Esophagus muscularis mucosa (tissue), 4 donors: ENCODE measurements around the gene CYP19A1. TPM values are rescaled to one million over a fixed set of nuclear protein-coding genes. Genes with fewer than 3 reads are reported as not detected.

Source experiments
- DNase-seq: peaks from one replicate; pipeline ENCODE4 v3.0.0-alpha.2; 2017; ENCODE audit errors: extremely low spot score
- H3K27ac ChIP-seq, 4 donors: fragments of 200-600 bp; sonication (generic); replicated peaks in 1 of 4; 1 replicate in 3 of 4; 2 replicates in 1 of 4; pipeline ENCODE4 v1.5.1; 2016 to 2019; ENCODE audit warnings: mild to moderate bottlenecking in 1 of 4
- H3K27me3 ChIP-seq, 4 donors: fragments of 200-600 bp; sonication (generic); one replicate each; pipeline versions ENCODE4 v1.5.1 to v1.6.0; 2016 to 2019
- H3K36me3 ChIP-seq, 4 donors: fragments of 200-600 bp; sonication (generic); one replicate each; pipeline ENCODE4 v1.5.1; 2016 to 2019
- H3K4me1 ChIP-seq, 4 donors: fragments of 200-600 bp; sonication (generic); one replicate each; pipeline ENCODE4 v1.5.1; 2016 to 2019
- H3K4me3 ChIP-seq, 4 donors: fragments of 200-600 bp; sonication (generic); 1 replicate in 2 of 4; 2 replicates in 2 of 4; pipeline ENCODE4 v1.5.1; 2016 to 2019; ENCODE audit warnings: mild to moderate bottlenecking in 4 of 4, moderate library complexity in 1 of 4
- H3K9me3 ChIP-seq, 4 donors: fragments of 200-600 bp; sonication (generic); 1 replicate in 3 of 4; 2 replicates in 1 of 4; pipeline ENCODE4 v1.5.1; 2016 to 2019
- EP300 ChIP-seq: sonication (generic); formaldehyde crosslinking; IDR thresholded peaks from one replicate; pipeline ENCODE4 v1.6.1; 2017; ENCODE audit warnings: antibody characterized with exemption
- POLR2A ChIP-seq: fragments of 450-650 bp; IDR thresholded peaks from one replicate; pipeline ENCODE4 v1.6.1; 2017; ENCODE audit warnings: antibody characterized with exemption, moderate library complexity, mild to moderate bottlenecking, low read depth
- POLR2AphosphoS5 ChIP-seq, 2 donors: sonication (generic); formaldehyde crosslinking; IDR thresholded peaks; one replicate each; pipeline ENCODE4 v1.6.1; 2017; ENCODE audit warnings: antibody characterized with exemption in 2 of 2
- whole genome bisulfite sequencing: methylation state at CpG from one replicate; pipeline ENCODE4 v1.1.5; 2018; 5-methylcytosine and 5-hydroxymethylcytosine counted together
- intact Hi-C: fragments of 100-400 bp; cut with DNase I; formaldehyde crosslinking; loops from one replicate; pipeline ENCODE4 v1.15.1; 2023
- total RNA-seq, 4 donors: library from RNA; depleted of rRNA; stranded (reverse); fragments of >200 nt; gene quantifications; one replicate each; pipeline versions ENCODE4 v1.1.0 to v1.2.1, GENCODE V29; 2016
- TF ChIP-seq, protein P1 (sequence below), 3 experiments: fragments of 200-600 bp in 2 of 3; fragments of 450-650 bp in 1 of 3; sonication (generic) in 2 of 3; IDR thresholded peaks; one replicate each; pipeline ENCODE4 v1.5.1; 2017 to 2019; ENCODE audit warnings: antibody characterized with exemption in 3 of 3, mild to moderate bottlenecking in 2 of 3, moderate library complexity in 1 of 3

The CYP19A1 gene
- total RNA-seq, 4 donors from 2014 or later = 1.5 to 3.5 (median 2.1) TPM; not detected in 1

DNA sequence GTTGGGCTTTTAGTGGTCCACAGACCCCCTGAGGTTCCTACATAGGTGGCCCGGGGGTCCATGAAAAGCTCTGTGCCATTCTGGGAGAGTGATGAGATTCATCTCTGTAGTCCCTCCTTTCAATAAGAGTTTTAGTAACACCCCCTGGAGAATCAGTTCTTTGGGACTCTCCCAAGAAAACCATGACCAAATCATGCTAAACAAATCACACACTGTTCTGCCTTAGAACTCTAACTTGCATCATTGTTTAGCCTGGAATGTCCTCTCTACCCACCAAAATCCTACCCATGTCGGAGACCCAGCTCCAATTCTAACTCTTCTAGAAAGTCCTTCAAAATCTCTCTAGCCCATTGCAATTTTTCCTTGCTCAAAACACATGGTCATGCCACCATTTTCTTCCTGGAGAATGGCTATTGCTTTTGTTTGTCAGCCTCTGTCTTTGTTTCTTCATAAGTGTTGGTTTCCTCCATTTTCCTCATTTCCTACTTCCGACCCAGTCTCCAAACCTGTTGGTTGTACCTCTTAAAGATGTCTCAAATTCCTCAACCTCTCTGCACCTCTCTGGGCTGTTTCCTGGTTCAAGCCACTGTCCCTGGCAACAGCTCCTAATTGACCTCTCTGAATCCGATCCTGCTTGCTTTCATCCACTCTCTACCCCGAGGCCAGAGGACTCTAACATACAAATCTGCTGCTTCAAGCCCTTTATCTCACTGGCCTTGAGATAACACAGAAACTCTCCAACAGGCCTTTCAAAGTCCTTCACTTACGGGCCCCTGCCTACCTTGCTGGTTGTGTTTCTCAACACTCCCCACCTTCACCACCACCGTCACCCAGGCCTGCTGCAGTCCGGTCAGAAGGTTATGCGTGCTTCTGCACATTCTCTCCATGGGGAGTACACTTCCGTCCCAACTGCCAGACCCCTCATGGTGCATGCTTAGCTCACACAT is 23.7 kb downstream of the CYP19A1 start:
- no peak overlapping the region for H3K27ac ChIP-seq
- TF ChIP-seq POLR2AphosphoS5 (IDR thresholded peaks at IDR 0.05) = no peak
- TF ChIP-seq POLR2A = no peak
- TF ChIP-seq, protein P1, sequence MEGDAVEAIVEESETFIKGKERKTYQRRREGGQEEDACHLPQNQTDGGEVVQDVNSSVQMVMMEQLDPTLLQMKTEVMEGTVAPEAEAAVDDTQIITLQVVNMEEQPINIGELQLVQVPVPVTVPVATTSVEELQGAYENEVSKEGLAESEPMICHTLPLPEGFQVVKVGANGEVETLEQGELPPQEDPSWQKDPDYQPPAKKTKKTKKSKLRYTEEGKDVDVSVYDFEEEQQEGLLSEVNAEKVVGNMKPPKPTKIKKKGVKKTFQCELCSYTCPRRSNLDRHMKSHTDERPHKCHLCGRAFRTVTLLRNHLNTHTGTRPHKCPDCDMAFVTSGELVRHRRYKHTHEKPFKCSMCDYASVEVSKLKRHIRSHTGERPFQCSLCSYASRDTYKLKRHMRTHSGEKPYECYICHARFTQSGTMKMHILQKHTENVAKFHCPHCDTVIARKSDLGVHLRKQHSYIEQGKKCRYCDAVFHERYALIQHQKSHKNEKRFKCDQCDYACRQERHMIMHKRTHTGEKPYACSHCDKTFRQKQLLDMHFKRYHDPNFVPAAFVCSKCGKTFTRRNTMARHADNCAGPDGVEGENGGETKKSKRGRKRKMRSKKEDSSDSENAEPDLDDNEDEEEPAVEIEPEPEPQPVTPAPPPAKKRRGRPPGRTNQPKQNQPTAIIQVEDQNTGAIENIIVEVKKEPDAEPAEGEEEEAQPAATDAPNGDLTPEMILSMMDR (IDR thresholded peaks at IDR 0.05) = no peak
- no peak for TF ChIP-seq EP300
- no peak for DNase-seq

DNA sequence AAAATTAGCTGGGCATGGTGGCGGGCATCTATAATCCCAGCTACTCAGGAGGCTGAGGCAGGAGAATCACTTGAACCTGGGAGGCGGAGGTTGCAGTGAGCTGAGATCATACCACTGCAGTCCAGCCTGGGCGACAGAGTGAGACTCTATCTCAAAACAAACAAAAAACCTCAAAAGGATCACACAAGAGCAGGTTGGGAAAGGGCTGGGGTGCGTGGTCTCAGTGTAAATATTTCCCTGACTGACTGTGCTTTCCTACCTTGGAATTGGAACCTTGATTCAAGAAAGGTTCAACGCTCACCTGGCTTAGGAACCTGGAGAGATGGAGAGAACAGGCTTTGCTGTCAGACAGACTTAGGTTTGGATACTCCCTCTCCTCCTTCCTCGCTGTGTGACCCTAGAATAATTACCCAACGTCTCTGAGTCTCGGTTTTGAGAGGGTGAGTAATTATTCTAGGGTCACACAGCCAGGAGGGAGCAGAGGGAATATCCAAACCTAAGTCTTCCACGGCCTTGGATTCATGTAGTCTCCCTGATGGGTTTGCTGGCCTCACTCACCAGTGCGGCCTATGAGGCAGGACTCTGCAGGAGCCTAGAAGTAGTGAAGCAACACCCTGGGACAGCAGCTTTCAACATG is 24.6 kb downstream of the CYP19A1 start:
- TF ChIP-seq EP300 = no peak
- TF ChIP-seq, protein P1 (IDR thresholded peaks at IDR 0.05) = no peak
- H3K36me3 ChIP-seq = no peaks in the 10 kb centered on the region
- H3K27ac ChIP-seq = no peak overlapping the region
- intact Hi-C loops = no loop called here
- H3K27me3 ChIP-seq = no peaks in the 10 kb centered on the region
- H3K4me3 ChIP-seq = no peak overlapping the region
- 93% methylated on average over 10 of the region's 10 CpGs for WGBS
- H3K9me3 ChIP-seq = no peaks in the 10 kb centered on the region
- H3K4me1 ChIP-seq = peaks cover 0 to 15% (median 3%) of the 10 kb centered on the region in 4 donors
- no peak for DNase-seq

More for the DNA sequence above, 23.7 kb downstream of the CYP19A1 start:
- no peaks in the 10 kb centered on the region for H3K9me3 ChIP-seq
- intact Hi-C loops = no loop called here
- peaks cover 0 to 6% (median 2%) of the 10 kb centered on the region in 4 donors for H3K4me1 ChIP-seq
- no peaks in the 10 kb centered on the region for H3K36me3 ChIP-seq
- no peaks in the 10 kb centered on the region for H3K27me3 ChIP-seq
- 91% methylated on average over 10 of the region's 10 CpGs for WGBS
- no peak overlapping the region for H3K4me3 ChIP-seq

DNA sequence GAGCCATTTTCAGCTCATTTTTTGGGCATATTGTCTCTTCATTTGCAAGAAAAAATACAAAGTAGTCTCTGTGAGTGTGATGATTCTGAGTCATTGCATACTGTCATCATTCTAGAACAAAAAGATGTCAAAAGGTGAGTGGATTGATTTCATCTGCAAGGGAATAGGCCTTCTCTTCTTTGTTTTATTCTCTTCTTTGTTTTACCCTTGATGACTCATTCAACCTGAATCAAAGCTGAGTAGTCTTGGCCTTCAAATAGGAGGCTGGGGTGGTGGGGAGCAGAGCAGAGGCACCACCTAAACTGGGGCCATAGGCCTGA is 25.4 kb downstream of the CYP19A1 start:
- Histone ChIP-seq H3K9me3 (no peaks in the 10 kb centered on the region), H3K4me3 (no peak overlapping the region), H3K27ac (no peak overlapping the region), H3K36me3 (no peaks in the 10 kb centered on the region), H3K27me3 (no peaks in the 10 kb centered on the region), H3K4me1 (peaks cover 1 to 21% (median 4%) of the 10 kb centered on the region in 4 donors)
- TF ChIP-seq POLR2A (no peak), POLR2AphosphoS5 (IDR thresholded peaks at IDR 0.05) (no peak), EP300 (no peak)
- TF ChIP-seq, protein P1 (IDR thresholded peaks at IDR 0.05) = no peak
- intact Hi-C loops = no loop called here
- no peak for DNase-seq

DNA sequence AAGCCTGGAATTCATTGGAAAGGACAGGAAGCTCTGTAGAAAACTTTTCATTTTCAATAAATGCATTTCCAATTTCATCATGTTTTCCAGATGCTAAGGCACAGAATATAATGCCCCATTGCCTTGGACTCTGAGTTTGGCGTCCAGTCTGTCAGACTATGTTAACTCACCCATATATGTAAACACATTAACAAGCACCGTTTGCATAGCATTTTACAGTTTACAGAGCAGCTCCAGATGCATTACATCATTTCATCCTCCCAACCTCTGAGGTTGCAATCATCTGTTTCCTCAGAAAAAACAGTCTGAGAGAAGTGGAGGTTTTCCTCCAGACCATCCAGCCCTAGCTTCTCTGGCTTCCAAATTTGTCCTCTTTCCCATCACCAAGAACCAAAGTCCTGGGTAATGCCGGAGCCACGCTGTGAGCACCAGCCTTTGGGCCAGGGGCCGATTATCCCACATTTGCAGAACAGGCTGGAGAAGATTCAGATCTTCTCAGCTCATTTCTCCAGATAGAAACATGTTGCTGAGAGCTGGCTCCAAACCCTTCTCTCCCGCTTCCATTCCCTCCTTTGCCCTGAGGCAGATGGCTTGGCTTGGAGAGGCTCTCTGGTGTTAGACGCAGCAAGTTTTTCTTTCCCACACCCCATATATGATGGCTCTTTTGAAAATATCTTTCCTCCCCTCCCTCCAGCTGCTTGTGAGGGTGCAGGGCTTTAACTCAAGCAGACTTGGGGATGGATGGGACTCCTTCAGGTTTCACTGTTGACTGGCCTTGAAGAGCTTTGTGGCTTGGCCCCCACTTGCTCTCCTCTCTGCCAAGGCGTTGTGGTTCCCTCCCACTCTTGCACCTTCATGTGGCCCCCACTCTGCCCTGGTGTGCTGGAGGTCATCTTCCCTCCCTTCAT is 26.0 kb downstream of the CYP19A1 start:
- intact Hi-C loops = no loop called here
- H3K4me1 ChIP-seq = peaks cover 4 to 27% (median 9%) of the 10 kb centered on the region in 4 donors
- H3K36me3 ChIP-seq = no peaks in the 10 kb centered on the region
- no peaks in the 10 kb centered on the region for H3K9me3 ChIP-seq
- H3K4me3 ChIP-seq = no peak overlapping the region
- DNase-seq = no peak
- H3K27ac ChIP-seq = no peak overlapping the region
- no peaks in the 10 kb centered on the region for H3K27me3 ChIP-seq
- 73% methylated on average over 8 of the region's 8 CpGs for whole genome bisulfite sequencing
- no peak for TF ChIP-seq POLR2AphosphoS5 (IDR thresholded peaks at IDR 0.05)
- no peak for TF ChIP-seq POLR2A
- no peak for TF ChIP-seq EP300
- TF ChIP-seq, protein P1 (IDR thresholded peaks at IDR 0.05) = no peak
